Neural progenitor cell (in vitro differentiated cells): Measurements from ENCODE around the gene HINT3.

Experiments
- EZH2 ChIP-seq: fragments of 200-600 bp; sonication (generic); IDR thresholded peaks from 2 replicates; pipeline ENCODE4 v1.6.1; 2017; ENCODE audit warnings: antibody characterized with exemption, mild to moderate bottlenecking, moderate library complexity
- EZH2phosphoT487 ChIP-seq: fragments of 200-600 bp; sonication (generic); IDR thresholded peaks from 2 replicates; pipeline ENCODE4 v1.6.1; 2017; ENCODE audit warnings: antibody characterized with exemption
- TF ChIP-seq, protein P1 (sequence below): fragments of 200-600 bp; sonication (generic); IDR thresholded peaks from 2 replicates; pipeline ENCODE4 v1.5.1; 2017; ENCODE audit warnings: antibody characterized with exemption, mild to moderate bottlenecking

DNA sequence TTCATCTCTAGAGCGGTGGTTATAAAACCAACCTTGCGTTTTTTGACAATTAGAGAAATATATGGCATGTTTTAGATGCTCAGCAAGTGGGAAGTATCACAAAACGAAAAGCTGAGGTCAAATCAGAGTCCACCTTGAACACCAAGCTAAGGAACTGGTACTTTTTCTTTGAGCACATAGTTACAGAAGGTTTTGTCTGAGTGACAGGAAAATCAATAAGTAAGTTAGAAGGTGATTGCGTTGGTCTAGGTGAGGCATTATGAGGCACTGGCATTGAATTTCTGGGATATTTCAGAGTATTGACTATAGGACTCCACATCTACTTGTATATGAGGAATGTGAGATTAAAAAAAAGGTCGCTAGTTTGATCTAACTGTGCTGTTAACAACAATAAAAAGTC, 597 bp upstream of the HINT3 start:
- TF ChIP-seq, protein P1, sequence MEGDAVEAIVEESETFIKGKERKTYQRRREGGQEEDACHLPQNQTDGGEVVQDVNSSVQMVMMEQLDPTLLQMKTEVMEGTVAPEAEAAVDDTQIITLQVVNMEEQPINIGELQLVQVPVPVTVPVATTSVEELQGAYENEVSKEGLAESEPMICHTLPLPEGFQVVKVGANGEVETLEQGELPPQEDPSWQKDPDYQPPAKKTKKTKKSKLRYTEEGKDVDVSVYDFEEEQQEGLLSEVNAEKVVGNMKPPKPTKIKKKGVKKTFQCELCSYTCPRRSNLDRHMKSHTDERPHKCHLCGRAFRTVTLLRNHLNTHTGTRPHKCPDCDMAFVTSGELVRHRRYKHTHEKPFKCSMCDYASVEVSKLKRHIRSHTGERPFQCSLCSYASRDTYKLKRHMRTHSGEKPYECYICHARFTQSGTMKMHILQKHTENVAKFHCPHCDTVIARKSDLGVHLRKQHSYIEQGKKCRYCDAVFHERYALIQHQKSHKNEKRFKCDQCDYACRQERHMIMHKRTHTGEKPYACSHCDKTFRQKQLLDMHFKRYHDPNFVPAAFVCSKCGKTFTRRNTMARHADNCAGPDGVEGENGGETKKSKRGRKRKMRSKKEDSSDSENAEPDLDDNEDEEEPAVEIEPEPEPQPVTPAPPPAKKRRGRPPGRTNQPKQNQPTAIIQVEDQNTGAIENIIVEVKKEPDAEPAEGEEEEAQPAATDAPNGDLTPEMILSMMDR, result no peak
- TF ChIP-seq EZH2 (no peak), EZH2phosphoT487 (no peak)
